ENCODE measurements around the gene NGFR.

The NGFR gene

GRCh38 chr17:49518346-49519078 is 23.4 kb downstream of the NGFR start:
- no peak for DNase-seq

GRCh38 chr17:49519781-49520180 is 24.7 kb downstream of the NGFR start:
- DNase-seq = no peak

- DNase-seq = no peak
Measured at GRCh38 chr17:49520386-49521087, 25.4 kb downstream of the NGFR start.

GRCh38 chr17:49521088-49521450 is 26.0 kb downstream of the NGFR start:
- no peak for DNase-seq

GRCh38 chr17:49521471-49522356 is 26.6 kb downstream of the NGFR start:
- DNase-seq = no peak

- no peak for DNase-seq
Measured at GRCh38 chr17:49522357-49522890, 27.3 kb downstream of the NGFR start.

GRCh38 chr17:49523196-49523595 is 28.1 kb downstream of the NGFR start:
- no peak for DNase-seq

GRCh38 chr17:49523706-49524472 is 28.8 kb downstream of the NGFR start:
- DNase-seq = no peak

- no peak for DNase-seq
Measured at GRCh38 chr17:49524473-49525359, 29.6 kb downstream of the NGFR start.

GRCh38 chr17:49525831-49526741 is 31.0 kb downstream of the NGFR start:
- no peak for DNase-seq

- DNase-seq = no peak
Measured at GRCh38 chr17:49527927-49528651, 33.0 kb downstream of the NGFR start.

GRCh38 chr17:49528966-49529365 is 33.9 kb downstream of the NGFR start:
- no peak for DNase-seq

GRCh38 chr17:49530118-49530517 is 35.0 kb downstream of the NGFR start:
- DNase-seq = no peak

GRCh38 chr17:49543860-49544259 is 48.8 kb downstream of the NGFR start:
- no peak for DNase-seq

GRCh38 chr17:49545007-49545660 is 50.0 kb downstream of the NGFR start:
- no peak for DNase-seq

GRCh38 chr17:49545806-49546545 is 50.9 kb downstream of the NGFR start:
- DNase-seq = no peak

GRCh38 chr17:49546546-49547535 is 51.7 kb downstream of the NGFR start:
- DNase-seq = no peak
